ENCODE measurements around the gene STYXL1.

STYXL1 gene

GRCh38 chr7:75992083-75992755, 55.6 kb downstream of the STYXL1 start:
- DNase-seq (ENCODE audit: low read depth) = no peak

GRCh38 chr7:75991531-75992082, 56.2 kb downstream of the STYXL1 start:
- no peak for DNase-seq (ENCODE audit: low read depth)

- DNase-seq (ENCODE audit: low read depth) = no peak
These were observed 58.1 kb downstream of the STYXL1 start for GRCh38 chr7:75989500-75990388.

- DNase-seq (ENCODE audit: low read depth) = no peak
These were observed 59.0 kb downstream of the STYXL1 start for GRCh38 chr7:75988568-75989499.

- no peak for DNase-seq (ENCODE audit: low read depth)
These were observed 59.8 kb downstream of the STYXL1 start for GRCh38 chr7:75987805-75988567.

- no peak for DNase-seq (ENCODE audit: low read depth)
These were observed 60.6 kb downstream of the STYXL1 start for GRCh38 chr7:75987026-75987804.

- DNase-seq (ENCODE audit: low read depth) = no peak
These were observed 61.5 kb downstream of the STYXL1 start for GRCh38 chr7:75986147-75986781.

GRCh38 chr7:75985518-75986146, 62.2 kb downstream of the STYXL1 start:
- no peak for DNase-seq (ENCODE audit: low read depth)

GRCh38 chr7:75985009-75985517, 62.7 kb downstream of the STYXL1 start:
- no peak for DNase-seq (ENCODE audit: low read depth)

GRCh38 chr7:75984130-75985008, 63.4 kb downstream of the STYXL1 start:
- DNase-seq (ENCODE audit: low read depth) = no peak

- no peak for DNase-seq (ENCODE audit: low read depth)
These were observed 64.2 kb downstream of the STYXL1 start for GRCh38 chr7:75983471-75984129.

- DNase-seq (ENCODE audit: low read depth) = no peak
These were observed 65.3 kb downstream of the STYXL1 start for GRCh38 chr7:75982306-75983064.

GRCh38 chr7:75981453-75982305, 66.1 kb downstream of the STYXL1 start:
- no peak for DNase-seq (ENCODE audit: low read depth)

GRCh38 chr7:75981203-75981452, 66.7 kb downstream of the STYXL1 start:
- no peak for DNase-seq (ENCODE audit: low read depth)

GRCh38 chr7:75980430-75981202, 67.2 kb downstream of the STYXL1 start:
- no peak for DNase-seq (ENCODE audit: low read depth)

Data from stromal cell of bone marrow (primary cell).